GM23338 (cell line): ENCODE results near the gene GAB1. TPM values are rescaled to one million over a fixed set of nuclear protein-coding genes. Genes with fewer than 3 reads are reported as not detected.

Experiments
- CREB1 ChIP-seq: fragments of 250-450 bp; sonication (Bioruptor Pico); IDR thresholded peaks from 2 replicates; pipeline ENCODE4 v1.5.0; 2020; ENCODE audit warnings: low read depth, mild to moderate bottlenecking, moderate library complexity
- ETS1 ChIP-seq: IDR thresholded peaks from 2 replicates; pipeline ENCODE4 v1.6.1; 2016; ENCODE audit warnings: antibody characterized with exemption
- POLR2AphosphoS5 ChIP-seq: IDR thresholded peaks from 2 replicates; pipeline ENCODE4 v1.6.1; 2016; ENCODE audit warnings: antibody characterized with exemption, low read depth
- STAT1 ChIP-seq: IDR thresholded peaks from one replicate; pipeline ENCODE4 v1.6.1; 2016; ENCODE audit warnings: antibody characterized with exemption; ENCODE audit not compliant: unreplicated experiment
- ZNF462 ChIP-seq: fragments of 250-450 bp; sonication (Bioruptor Pico); IDR thresholded peaks from 2 replicates; pipeline ENCODE4 v1.5.0; 2020; ENCODE audit warnings: mild to moderate bottlenecking, moderate library complexity
- polyA plus RNA-seq: library from polyadenylated mRNA; unstranded; fragments of >200 nt; fragmentation: Nextera tagmentation; extraction: Ambion mirVana; gene quantifications from 2 replicates; pipeline ENCODE4 v1.2.1, GENCODE V29; 2016
- total RNA-seq: library from RNA; depleted of rRNA; stranded (reverse); fragments of >200 nt; shearing (Covaris generic); gene quantifications from 2 replicates; pipeline ENCODE4 v1.2.3, GENCODE V29; 2014
- TF ChIP-seq, protein P1 (sequence below): IDR thresholded peaks from one replicate; pipeline ENCODE4 v1.6.1; 2018; ENCODE audit warnings: antibody characterized with exemption; ENCODE audit not compliant: unreplicated experiment

GAB1 gene
- total and polyA plus RNA-seq, 2 experiments from 2014 or later, result 4.0 to 18.4 TPM

- TF ChIP-seq, protein P1, sequence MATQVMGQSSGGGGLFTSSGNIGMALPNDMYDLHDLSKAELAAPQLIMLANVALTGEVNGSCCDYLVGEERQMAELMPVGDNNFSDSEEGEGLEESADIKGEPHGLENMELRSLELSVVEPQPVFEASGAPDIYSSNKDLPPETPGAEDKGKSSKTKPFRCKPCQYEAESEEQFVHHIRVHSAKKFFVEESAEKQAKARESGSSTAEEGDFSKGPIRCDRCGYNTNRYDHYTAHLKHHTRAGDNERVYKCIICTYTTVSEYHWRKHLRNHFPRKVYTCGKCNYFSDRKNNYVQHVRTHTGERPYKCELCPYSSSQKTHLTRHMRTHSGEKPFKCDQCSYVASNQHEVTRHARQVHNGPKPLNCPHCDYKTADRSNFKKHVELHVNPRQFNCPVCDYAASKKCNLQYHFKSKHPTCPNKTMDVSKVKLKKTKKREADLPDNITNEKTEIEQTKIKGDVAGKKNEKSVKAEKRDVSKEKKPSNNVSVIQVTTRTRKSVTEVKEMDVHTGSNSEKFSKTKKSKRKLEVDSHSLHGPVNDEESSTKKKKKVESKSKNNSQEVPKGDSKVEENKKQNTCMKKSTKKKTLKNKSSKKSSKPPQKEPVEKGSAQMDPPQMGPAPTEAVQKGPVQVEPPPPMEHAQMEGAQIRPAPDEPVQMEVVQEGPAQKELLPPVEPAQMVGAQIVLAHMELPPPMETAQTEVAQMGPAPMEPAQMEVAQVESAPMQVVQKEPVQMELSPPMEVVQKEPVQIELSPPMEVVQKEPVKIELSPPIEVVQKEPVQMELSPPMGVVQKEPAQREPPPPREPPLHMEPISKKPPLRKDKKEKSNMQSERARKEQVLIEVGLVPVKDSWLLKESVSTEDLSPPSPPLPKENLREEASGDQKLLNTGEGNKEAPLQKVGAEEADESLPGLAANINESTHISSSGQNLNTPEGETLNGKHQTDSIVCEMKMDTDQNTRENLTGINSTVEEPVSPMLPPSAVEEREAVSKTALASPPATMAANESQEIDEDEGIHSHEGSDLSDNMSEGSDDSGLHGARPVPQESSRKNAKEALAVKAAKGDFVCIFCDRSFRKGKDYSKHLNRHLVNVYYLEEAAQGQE, result no peak
- no peak for TF ChIP-seq STAT1
- peak; percentile 72; the same call in 1 of the 2 replicates for TF ChIP-seq CREB1 (CRISPR knock-in tag)
- no peak for TF ChIP-seq ETS1
- TF ChIP-seq ZNF462 (CRISPR knock-in tag), result no peak
- peak; percentile 85 for TF ChIP-seq POLR2AphosphoS5
Measured at GRCh38 chr4:143513314-143514168, 176.9 kb downstream of the GAB1 start, which contains the start of gene SMARCA5 (continued).
